Stimulated activated CD8-positive, alpha-beta memory T cell treated with anti-CD3 and anti-CD28 coated beads, Interleukin-4, amount 100 ng/mL, for 48 hours (primary cell): ENCODE results near the gene CDH23.

ENCODE experiments used
- DNase-seq: peaks from one replicate; pipeline ENCODE4 v3.0.0-alpha.2; 2020

Gene CDH23

DNA sequence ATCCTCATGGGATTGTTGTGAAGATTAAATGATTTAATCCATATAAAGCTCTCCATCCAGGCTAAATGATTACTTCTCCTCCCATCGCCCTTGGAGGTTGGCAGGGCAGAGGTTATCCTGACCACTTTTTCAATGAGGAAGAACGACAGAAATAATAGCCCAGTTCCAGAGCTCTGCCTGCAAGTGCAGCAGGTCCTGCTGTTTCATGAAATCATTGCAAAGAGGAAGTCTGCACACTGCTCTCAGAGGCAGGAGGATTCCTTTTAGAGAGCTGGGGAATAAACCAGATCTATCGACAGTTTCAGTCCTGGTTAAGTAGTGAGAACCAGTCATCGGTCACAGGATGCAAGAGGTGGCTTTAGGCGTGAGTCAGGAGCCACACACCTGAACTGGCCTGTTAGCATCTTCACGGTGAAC is 25.0 kb upstream of the CDH23 start:
- DNase-seq = no peak

DNA sequence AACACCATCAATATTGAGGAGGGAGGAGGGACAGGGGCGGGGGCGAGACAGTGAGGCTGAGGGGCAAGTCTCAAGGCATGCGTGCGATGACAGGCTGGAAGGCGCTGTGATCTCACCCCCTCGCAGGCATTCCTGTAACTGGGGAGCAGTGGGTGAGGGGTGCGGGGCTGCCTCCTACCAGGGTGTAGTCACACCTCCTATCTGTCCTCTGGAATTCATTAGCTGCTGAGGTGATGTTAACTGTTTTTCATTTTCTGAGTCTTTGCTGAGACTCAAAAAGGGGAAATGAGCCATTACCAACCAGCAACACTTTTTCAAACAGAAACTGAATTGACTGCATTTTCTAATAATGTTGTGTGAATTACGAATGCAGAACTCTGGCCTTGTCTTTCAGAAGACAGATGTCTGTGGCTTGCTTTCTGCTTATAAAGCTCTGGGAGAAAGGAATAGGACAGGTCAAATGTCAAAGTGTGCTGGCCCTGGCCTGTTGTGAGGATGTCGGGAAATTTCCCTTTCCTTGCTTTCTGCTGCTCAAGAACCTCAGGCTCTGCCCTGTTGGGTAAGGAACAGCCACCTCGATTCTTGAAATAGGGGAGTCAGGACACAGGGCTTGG is 23.7 kb upstream of the CDH23 start:
- DNase-seq = no peak

GRCh38 chr10:71374481-71375233 is 22.1 kb upstream of the CDH23 start:
- no peak for DNase-seq

- no peak for DNase-seq
These were observed 20.8 kb upstream of the CDH23 start for GRCh38 chr10:71375952-71376351.

DNA sequence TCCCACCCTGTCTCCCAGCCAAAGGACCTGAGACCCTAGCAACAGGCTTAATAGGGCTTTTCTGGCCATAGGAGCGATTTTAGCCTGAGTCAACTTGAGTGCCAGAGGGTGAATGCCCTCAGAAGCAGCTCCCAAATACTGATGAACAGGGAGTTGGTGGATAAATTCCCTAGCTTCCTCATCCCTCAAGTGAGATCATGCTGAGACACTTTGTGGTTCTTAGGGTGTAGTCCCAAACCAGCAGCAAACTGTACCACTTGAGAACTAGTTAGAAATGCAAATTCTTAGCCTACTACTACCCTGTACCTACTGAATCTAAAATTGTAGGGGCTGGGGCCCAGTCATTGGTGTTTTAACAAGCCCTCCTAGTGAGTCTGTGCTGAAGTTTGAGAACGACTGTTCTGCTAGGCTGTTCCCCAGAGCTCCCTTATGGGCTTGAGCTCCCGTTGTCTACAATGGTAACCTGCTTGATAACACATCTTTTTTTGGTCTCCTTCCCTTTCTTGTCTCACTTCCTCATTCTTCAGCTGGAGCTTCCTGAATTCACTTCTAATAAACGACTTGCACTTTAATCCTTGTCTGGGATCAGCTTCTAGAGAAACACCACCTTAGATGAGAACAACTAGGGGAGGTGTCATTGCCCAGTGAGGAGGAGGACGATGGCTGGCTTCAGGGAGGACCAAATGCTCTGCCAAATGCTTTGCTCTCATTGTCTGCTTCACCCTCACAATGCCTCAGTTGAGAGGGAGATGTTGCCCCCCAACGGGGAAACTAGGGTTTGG is 18.2 kb upstream of the CDH23 start:
- DNase-seq = no peak

DNA sequence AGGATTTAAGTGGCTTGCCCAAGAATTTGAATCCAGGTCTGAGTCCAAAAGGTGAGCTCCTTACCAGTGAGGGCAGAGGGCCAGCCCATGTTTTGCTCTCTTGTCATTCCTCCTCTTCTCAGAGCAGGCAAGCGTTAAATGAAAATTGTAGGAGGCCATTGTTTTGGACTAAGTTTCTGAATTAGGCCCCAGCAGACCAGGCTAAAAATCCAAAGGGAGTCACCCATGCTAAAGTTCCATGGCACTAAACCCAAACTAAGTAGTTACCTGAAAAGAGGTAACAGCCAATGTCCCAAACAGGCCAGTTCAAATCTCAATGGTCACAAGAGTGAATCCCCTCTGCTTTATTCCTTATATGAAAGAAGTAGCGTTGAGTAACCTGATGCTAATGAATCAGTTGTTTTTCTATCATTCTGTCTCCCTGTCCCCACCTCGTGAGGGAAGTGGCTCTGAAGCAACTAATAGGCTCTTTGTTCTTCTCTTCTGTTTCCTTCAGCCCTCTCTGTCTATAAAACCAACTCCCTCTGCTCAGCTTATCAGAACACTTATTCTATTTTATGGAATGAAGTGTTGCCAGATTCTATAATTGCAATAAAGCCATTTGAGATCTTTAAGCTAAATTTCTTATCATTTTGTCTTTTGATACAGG is 17.5 kb upstream of the CDH23 start:
- no peak for DNase-seq

DNA sequence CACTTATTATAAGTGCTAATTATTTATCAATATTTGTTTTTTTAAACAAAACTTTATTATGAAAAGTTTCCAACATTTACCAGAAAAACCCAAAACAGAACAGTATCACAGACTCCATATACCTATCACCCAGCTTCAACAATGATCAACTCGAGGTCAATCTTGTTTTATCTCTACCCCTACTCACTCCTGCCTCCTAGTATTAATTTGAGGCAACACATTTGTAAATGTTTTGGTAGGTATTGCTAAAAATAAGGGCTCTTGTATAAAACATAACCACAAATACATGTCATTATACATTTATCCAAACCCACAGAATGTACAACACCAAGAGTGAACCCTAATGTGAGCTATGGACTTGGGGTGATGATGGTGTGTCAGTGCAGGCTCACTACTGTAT is 15.9 kb upstream of the CDH23 start:
- no peak for DNase-seq

DNA sequence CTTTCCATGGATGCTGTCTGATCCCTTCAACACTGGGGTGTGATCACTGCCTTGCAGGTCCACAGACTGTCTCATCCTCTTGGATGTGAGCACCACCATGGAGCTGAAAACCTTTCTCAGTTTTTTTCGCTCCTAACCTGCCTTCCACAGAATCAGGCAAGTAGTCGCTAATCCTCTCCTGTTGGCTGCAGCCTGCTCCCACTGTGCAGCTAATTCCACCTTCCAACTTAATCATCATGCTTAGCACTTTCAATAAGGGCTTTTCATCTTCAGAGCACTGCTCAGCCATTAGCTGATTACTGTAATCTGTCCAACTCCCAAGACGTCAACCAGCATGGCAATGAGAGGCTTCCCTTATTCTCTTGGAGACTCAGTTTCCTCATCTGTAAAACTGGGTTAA is 15.1 kb upstream of the CDH23 start:
- DNase-seq = no peak

DNA sequence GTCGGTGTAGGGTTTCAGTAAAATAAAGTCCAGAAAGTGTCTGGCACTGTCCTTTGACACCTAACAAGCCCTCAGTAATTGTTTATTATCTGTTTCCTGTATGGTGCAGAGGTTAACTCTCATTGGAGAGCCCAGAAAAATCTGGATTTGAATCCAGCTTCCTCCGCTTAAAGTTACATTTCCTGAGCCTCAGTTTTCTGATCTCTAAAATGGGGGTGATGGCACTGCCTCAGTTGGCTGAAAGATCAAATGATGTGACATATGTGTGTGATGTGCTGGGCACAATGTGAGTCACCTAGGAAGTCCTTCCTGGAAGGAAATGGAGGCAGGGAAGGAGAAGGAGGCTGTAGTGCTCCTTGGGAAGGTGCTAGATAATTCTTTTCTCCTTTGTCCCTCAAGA is 14.7 kb upstream of the CDH23 start:
- no peak for DNase-seq

DNA sequence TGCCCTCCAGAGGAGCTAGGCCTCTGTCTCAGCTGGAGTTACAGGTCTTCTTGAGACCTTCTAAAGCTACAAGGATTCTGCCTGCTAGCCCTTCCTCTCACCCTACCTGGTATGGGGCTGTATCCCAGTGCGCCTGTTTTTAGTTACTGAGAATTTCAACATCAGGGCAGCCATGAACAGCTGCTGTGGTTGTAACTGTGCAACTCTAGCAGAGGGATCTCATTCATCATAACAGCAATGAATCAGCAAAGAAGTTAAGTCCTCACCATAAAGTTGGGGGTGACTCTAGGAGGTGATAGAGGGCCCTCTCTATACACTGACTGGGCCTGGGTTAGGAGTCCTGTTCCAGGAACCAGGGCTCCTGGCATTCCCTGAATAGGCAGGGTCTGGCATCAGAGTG is 14.0 kb upstream of the CDH23 start:
- DNase-seq = no peak

GRCh38 chr10:71383972-71384687 is 12.6 kb upstream of the CDH23 start:
- DNase-seq = peak; percentile 90

DNA sequence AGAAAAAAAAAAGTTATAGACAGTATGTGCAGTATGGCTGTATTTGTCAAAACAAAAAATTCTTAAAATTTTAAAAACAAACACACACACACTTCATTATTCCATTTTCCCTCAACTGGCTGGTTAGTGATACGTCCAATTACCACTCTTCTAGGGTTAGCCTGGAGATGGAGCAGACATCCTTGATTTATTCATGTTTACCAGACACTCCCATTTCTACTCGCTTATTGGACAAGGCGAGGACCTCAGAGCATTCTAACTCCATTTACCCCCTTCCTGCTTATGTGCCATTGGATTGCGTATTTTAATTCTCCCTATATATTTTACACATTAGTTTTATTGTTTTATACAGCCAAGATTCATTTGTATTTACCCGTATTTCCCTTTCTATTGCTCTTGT is 8.5 kb upstream of the CDH23 start:
- no peak for DNase-seq

- DNase-seq = no peak
These were observed 8.0 kb upstream of the CDH23 start for GRCh38 chr10:71388583-71389310.

GRCh38 chr10:71389768-71390460 is 6.8 kb upstream of the CDH23 start:
- no peak for DNase-seq

GRCh38 chr10:71390461-71390835 is 6.3 kb upstream of the CDH23 start:
- no peak for DNase-seq

DNA sequence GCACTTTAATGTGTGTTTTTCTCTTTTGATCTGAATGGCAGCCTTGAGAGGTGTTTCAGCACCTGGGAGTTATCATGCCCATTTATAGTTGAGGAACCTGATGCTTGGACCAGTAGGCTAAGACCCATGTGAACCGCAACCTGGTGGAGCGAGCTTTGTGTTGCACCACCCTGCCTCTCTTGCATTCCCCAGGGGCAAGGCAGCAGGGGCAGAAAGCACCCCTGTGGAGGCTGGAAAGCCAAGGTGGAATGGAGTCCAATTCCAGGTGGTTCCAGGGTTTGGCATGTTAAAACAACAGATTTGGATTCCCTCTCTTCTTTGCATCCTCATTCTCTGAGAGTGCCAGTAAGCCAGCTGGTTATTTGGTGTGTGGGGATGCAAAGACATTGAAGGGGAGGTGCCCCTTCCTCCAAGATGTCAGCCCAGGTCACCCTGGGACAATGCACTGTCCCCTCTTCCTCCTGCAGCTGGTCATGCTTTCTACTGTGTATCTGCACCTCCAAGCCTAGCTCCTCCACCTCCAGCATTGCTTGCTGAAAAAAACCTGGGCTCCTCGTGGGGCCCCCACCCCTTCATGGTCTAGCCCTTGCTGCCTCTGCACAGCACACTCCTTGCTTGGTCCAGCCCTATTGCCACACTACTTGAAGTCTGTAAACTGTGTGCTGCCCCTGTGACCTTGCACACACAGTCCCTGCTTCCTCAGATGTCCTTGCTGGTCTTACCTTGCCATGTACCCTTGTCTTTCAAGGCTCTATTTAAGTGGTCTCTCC is 5.6 kb upstream of the CDH23 start:
- no peak for DNase-seq

DNA sequence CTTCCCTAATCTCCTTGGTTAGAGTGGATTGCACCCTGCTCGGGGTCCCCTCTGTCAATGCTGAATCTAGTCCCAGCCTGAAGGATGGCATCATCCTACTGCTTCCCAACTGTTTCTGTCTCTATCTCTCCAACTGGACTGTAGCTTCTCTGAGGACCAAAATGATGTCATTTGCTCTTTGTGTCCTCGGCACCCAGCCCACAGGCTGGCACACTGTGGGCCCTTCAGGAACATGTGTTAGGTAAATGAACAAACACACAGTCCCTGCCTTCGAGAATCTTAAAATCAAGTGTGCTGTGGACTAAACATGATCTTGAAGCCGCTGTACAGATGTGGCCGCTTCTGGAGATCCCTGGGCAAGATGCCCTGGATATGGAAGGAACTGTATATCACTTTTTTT is 5.0 kb upstream of the CDH23 start:
- DNase-seq = no peak

DNA sequence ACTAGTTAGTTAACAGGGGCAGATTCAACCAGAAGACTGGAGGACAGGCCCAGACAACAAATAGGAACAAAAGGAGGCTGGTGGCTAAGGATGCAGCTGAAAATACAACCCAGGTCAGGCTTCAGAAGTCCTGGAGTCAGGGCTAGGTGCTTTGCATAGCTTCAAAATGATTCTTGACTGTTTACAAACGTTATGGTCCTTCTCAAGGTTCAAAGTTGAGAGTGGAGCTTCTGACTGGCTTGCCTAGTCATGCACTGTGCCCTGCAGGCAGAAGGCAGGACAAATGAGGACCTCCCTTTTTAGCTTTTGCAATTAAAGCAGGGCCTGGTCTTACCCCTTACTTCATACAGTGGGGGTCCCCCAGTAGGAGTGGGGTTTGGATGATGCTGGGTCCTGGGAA is 4.4 kb upstream of the CDH23 start:
- no peak for DNase-seq

DNA sequence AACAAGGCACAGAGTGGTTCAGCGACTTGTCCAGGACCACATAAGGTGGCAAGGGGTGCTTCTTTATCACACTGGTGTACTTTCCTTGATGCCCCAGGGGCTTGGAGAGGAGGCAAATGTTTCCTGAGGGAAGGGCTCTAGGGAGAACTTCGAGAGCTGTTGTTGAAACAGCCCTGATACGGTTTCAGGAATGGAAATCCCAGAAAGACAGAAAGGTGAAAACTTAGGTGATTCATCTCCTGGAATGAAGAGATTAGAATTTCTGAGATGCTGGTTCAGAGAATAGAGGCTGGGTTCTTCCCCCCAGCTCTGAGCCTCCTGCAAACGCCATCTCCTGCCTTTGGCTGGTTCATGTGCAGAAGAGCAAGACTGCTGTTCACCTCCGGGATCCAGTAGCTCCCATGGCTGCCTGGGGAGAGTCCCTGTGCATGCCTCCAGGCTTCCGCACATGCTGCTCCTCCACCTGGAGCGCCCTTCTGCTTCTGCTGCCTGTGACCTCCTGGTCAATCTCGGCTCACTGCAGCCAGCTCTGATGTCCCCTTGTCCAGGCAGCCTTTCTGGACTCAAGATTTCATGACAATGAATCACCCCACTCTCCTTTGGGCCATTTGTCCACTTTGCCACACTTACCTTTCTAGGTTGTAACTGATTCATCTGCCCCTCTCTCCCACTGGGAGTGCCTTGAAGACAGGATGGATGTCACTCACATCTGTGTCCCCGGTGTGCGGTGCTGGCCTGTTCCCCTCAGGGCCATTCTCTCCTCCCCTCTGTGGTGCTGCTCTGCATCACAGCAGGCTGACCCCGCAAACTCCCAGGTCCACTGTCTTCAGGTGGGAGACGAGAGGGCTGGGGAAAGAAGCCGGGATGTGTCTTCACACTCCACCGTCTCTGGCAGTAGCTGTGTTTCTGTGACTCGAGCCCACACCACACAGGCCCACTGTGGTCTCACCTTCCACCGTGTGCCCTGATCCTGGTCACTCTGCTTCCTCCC is 3.6 kb upstream of the CDH23 start:
- DNase-seq = peak; percentile 18
